ENCODE measurements around the gene NSMCE4A.

NSMCE4A gene

GRCh38 chr10:122007415-122007814, 32.4 kb upstream of the NSMCE4A start:
- Histone ChIP-seq H3K9me3 (replicated peaks; ENCODE audit: insufficient read depth, low read length) (no peaks in the 10 kb centered on the region), H3F3A (ENCODE audit: insufficient read depth, low read length) (no peaks in the 10 kb centered on the region), H3K4me3 (ENCODE audit: low read length) (no peak overlapping the region), H3K9me2 (replicated peaks; ENCODE audit: insufficient read depth, low read length) (no peaks in the 10 kb centered on the region), H3K4me2 (ENCODE audit: low read depth, low read length) (no peak overlapping the region), H3K4me1 (ENCODE audit: low read length) (no peaks in the 10 kb centered on the region), H4K20me1 (ENCODE audit: insufficient read depth, low read length) (no peaks in the 10 kb centered on the region), H3K9ac (ENCODE audit: low read length) (no peak overlapping the region), H3K79me2 (ENCODE audit: low read length) (no peaks in the 10 kb centered on the region), H3K27me3 (replicated peaks; ENCODE audit: insufficient read depth, low read length) (no peaks in the 10 kb centered on the region), H3K36me3 (replicated peaks; ENCODE audit: insufficient read depth, low read length) (no peaks in the 10 kb centered on the region), H2AFZ (ENCODE audit: low read length) (no peak overlapping the region), H3K27ac (ENCODE audit: low read length) (no peak overlapping the region)
- DNase-seq = no peak
- no peak for TF ChIP-seq EZH2 (optimal IDR thresholded peaks at IDR 0.05; ENCODE audit: low read depth, low read length)
- TF ChIP-seq CTCF (IDR thresholded peaks at IDR 0.05; ENCODE audit: low read length) = no peak
- TF ChIP-seq EZH2phosphoT487 (IDR thresholded peaks at IDR 0.05; ENCODE audit: low read length) = no peak

DNA sequence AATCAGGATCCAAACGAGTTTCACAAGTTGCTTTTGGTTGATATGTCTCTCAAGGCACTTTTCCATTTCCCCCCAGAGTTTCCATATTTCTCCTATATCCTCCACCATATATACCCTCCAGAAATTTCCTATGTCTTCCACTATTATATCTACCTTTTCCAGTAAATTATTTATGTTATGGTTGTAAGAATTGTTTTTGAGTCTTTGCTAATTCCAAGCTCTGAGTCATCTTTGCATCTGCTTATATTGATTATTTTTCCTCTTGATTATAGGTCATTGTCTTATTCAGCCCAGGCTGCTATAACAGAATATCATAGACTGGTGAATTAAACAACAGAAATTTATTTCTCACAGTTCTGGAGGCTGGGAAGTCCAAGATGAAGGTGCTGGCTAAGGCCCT, 26.7 kb upstream of the NSMCE4A start:
- Histone ChIP-seq H3K9ac (ENCODE audit: low read length) (no peak overlapping the region), H3K79me2 (ENCODE audit: low read length) (no peaks in the 10 kb centered on the region), H3K9me2 (replicated peaks; ENCODE audit: insufficient read depth, low read length) (no peaks in the 10 kb centered on the region), H3K4me3 (ENCODE audit: low read length) (no peak overlapping the region), H3K4me2 (ENCODE audit: low read depth, low read length) (no peak overlapping the region), H3K27ac (ENCODE audit: low read length) (no peak overlapping the region), H4K20me1 (ENCODE audit: insufficient read depth, low read length) (no peaks in the 10 kb centered on the region), H3K36me3 (replicated peaks; ENCODE audit: insufficient read depth, low read length) (no peaks in the 10 kb centered on the region), H2AFZ (ENCODE audit: low read length) (no peak overlapping the region), H3F3A (ENCODE audit: insufficient read depth, low read length) (no peaks in the 10 kb centered on the region), H3K4me1 (ENCODE audit: low read length) (no peaks in the 10 kb centered on the region), H3K27me3 (replicated peaks; ENCODE audit: insufficient read depth, low read length) (no peaks in the 10 kb centered on the region), H3K9me3 (replicated peaks; ENCODE audit: insufficient read depth, low read length) (no peaks in the 10 kb centered on the region)
- TF ChIP-seq EZH2phosphoT487 (IDR thresholded peaks at IDR 0.05; ENCODE audit: low read length) (no peak), EZH2 (optimal IDR thresholded peaks at IDR 0.05; ENCODE audit: low read depth, low read length) (no peak), CTCF (IDR thresholded peaks at IDR 0.05; ENCODE audit: low read length) (no peak)
- DNase-seq = no peak

- Histone ChIP-seq H4K20me1 (ENCODE audit: insufficient read depth, low read length) (no peaks in the 10 kb centered on the region), H3K27ac (ENCODE audit: low read length) (no peak overlapping the region), H3K4me3 (ENCODE audit: low read length) (no peak overlapping the region), H3F3A (ENCODE audit: insufficient read depth, low read length) (no peaks in the 10 kb centered on the region), H3K9me3 (replicated peaks; ENCODE audit: insufficient read depth, low read length) (no peaks in the 10 kb centered on the region), H3K27me3 (replicated peaks; ENCODE audit: insufficient read depth, low read length) (no peaks in the 10 kb centered on the region), H3K4me1 (ENCODE audit: low read length) (no peaks in the 10 kb centered on the region), H3K79me2 (ENCODE audit: low read length) (no peaks in the 10 kb centered on the region), H3K4me2 (ENCODE audit: low read depth, low read length) (no peak overlapping the region), H3K9me2 (replicated peaks; ENCODE audit: insufficient read depth, low read length) (no peaks in the 10 kb centered on the region), H3K36me3 (replicated peaks; ENCODE audit: insufficient read depth, low read length) (no peaks in the 10 kb centered on the region), H3K9ac (ENCODE audit: low read length) (no peak overlapping the region), H2AFZ (ENCODE audit: low read length) (no peak overlapping the region)
- no peak for DNase-seq
- TF ChIP-seq CTCF (IDR thresholded peaks at IDR 0.05; ENCODE audit: low read length) = no peak
- no peak for TF ChIP-seq EZH2phosphoT487 (IDR thresholded peaks at IDR 0.05; ENCODE audit: low read length)
- TF ChIP-seq EZH2 (optimal IDR thresholded peaks at IDR 0.05; ENCODE audit: low read depth, low read length) = no peak
Measured at GRCh38 chr10:121999301-121999700, 24.3 kb upstream of the NSMCE4A start.
